ENCODE measurements around the gene MMP24.

Gene MMP24

GRCh38 chr20:35226126-35226883, at the start of gene MMP24:
Gene MMP24, plus strand, starts transcription at chr20:35226690. Its CDS starts 49 bp downstream, at chr20:35226739.
- H3K27me3 ChIP-seq (ENCODE audit: control insufficient read depth, low read length), result peaks cover 56% of the 10 kb centered on the region
- no peak within 1 kb of the TSS for H3K4me3 ChIP-seq (ENCODE audit: low read length)
- H3K27ac ChIP-seq (ENCODE audit: low read depth, low read length), result no peak within 1 kb of the TSS
- H3K79me2 ChIP-seq (ENCODE audit: control insufficient read depth, low read length), result no peaks in the 10 kb centered on the region
- no peaks in the 10 kb centered on the region for H3K9me3 ChIP-seq (ENCODE audit: control insufficient read depth, insufficient read depth, low read length)
- TF ChIP-seq, protein P1, sequence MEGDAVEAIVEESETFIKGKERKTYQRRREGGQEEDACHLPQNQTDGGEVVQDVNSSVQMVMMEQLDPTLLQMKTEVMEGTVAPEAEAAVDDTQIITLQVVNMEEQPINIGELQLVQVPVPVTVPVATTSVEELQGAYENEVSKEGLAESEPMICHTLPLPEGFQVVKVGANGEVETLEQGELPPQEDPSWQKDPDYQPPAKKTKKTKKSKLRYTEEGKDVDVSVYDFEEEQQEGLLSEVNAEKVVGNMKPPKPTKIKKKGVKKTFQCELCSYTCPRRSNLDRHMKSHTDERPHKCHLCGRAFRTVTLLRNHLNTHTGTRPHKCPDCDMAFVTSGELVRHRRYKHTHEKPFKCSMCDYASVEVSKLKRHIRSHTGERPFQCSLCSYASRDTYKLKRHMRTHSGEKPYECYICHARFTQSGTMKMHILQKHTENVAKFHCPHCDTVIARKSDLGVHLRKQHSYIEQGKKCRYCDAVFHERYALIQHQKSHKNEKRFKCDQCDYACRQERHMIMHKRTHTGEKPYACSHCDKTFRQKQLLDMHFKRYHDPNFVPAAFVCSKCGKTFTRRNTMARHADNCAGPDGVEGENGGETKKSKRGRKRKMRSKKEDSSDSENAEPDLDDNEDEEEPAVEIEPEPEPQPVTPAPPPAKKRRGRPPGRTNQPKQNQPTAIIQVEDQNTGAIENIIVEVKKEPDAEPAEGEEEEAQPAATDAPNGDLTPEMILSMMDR (IDR thresholded peaks at IDR 0.05; ENCODE audit: low read depth, low read length, poor library complexity, severe bottlenecking), result no peak
- no peak for TF ChIP-seq EZH2phosphoT487 (IDR thresholded peaks at IDR 0.05; ENCODE audit: borderline replicate concordance, low read length)
- no peaks in the 10 kb centered on the region for H3K4me1 ChIP-seq (ENCODE audit: control insufficient read depth, low read length)
- no peaks in the 10 kb centered on the region for H3F3A ChIP-seq (ENCODE audit: control insufficient read depth, insufficient read depth)
- H3K36me3 ChIP-seq (ENCODE audit: control insufficient read depth, low read length), result no peaks in the 10 kb centered on the region
- no peaks in the 10 kb centered on the region for H4K20me1 ChIP-seq (ENCODE audit: control insufficient read depth, insufficient read depth, low read depth, low read length)
- H3K4me2 ChIP-seq (ENCODE audit: low read length), result no peak within 1 kb of the TSS
- no peaks in the 10 kb centered on the region for H3K9me2 ChIP-seq (replicated peaks; ENCODE audit: control insufficient read depth, low read length)

DNA sequence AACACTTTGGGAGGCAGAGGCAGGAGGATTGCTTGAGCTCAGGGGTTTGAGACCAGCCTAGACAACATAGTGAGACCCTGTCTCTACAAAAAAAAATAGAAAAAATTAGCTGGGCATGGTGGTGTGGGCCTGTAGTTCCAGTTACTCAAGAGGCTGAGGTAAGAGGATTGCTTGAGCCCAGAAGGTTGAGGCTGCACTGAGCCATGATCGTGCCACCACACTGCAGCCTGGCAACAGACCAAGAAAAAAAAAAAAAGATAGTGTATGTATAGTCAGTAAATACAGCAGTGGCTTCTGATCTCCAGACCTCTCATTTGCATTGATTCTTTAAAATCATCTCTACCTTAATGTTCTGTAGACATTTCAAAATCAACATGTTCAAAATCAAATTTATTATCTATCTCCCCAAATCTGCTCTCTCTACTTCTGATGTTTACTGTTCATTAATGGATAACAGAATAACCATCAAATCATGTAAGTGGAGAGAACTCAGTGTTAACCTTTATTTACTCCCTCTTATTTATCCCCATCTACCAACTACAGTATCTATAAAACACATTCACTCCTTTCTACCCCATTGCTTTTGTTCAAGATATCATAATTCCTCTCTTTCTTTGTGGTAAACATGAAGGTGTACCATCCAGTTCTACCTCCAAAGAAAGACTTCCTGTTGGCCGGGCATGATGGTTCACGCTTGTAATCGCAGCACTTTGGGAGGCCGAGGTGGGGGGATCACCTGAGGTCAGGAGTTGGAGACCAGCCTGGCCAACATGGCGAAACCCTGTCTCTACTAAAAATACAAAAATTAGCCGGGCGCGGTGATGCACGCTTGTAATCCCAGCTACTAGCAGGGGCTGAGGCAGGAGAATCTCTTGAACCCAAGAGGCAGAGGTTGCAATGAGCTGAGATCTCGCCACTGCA, 46.9 kb upstream of the MMP24 start:
- Histone ChIP-seq H3K36me3 (ENCODE audit: control insufficient read depth, low read length) (no peaks in the 10 kb centered on the region), H3K27ac (ENCODE audit: low read depth, low read length) (no peak overlapping the region)

GRCh38 chr20:35180266-35180665, 46.2 kb upstream of the MMP24 start:
- H4K20me1 ChIP-seq (ENCODE audit: control insufficient read depth, insufficient read depth, low read depth, low read length), result no peaks in the 10 kb centered on the region

More for the DNA sequence above, 46.9 kb upstream of the MMP24 start:
- TF ChIP-seq, protein P1 (IDR thresholded peaks at IDR 0.05; ENCODE audit: low read depth, low read length, poor library complexity, severe bottlenecking), result no peak
- TF ChIP-seq EZH2phosphoT487 (IDR thresholded peaks at IDR 0.05; ENCODE audit: borderline replicate concordance, low read length), result no peak
- H4K20me1 ChIP-seq (ENCODE audit: control insufficient read depth, insufficient read depth, low read depth, low read length), result no peaks in the 10 kb centered on the region
- no peaks in the 10 kb centered on the region for H3K9me3 ChIP-seq (ENCODE audit: control insufficient read depth, insufficient read depth, low read length)
- no peaks in the 10 kb centered on the region for H3F3A ChIP-seq (ENCODE audit: control insufficient read depth, insufficient read depth)
- H3K79me2 ChIP-seq (ENCODE audit: control insufficient read depth, low read length), result no peaks in the 10 kb centered on the region
- no peaks in the 10 kb centered on the region for H3K9me2 ChIP-seq (replicated peaks; ENCODE audit: control insufficient read depth, low read length)
- H3K4me1 ChIP-seq (ENCODE audit: control insufficient read depth, low read length), result no peaks in the 10 kb centered on the region
- no peak overlapping the region for H3K4me3 ChIP-seq (ENCODE audit: low read length)
- H3K27me3 ChIP-seq (ENCODE audit: control insufficient read depth, low read length), result peaks cover 4% of the 10 kb centered on the region; the same call in 1 of the 2 replicates
- H3K4me2 ChIP-seq (ENCODE audit: low read length), result no peak overlapping the region

More at GRCh38 chr20:35180266-35180665, 46.2 kb upstream of the MMP24 start:
- Histone ChIP-seq H3K9me2 (replicated peaks; ENCODE audit: control insufficient read depth, low read length) (no peaks in the 10 kb centered on the region), H3K4me3 (ENCODE audit: low read length) (no peak overlapping the region), H3K4me1 (ENCODE audit: control insufficient read depth, low read length) (no peaks in the 10 kb centered on the region), H3K36me3 (ENCODE audit: control insufficient read depth, low read length) (no peaks in the 10 kb centered on the region), H3K27me3 (ENCODE audit: control insufficient read depth, low read length) (peaks cover 4% of the 10 kb centered on the region; the same call in 1 of the 2 replicates), H3F3A (ENCODE audit: control insufficient read depth, insufficient read depth) (no peaks in the 10 kb centered on the region), H3K79me2 (ENCODE audit: control insufficient read depth, low read length) (no peaks in the 10 kb centered on the region), H3K27ac (ENCODE audit: low read depth, low read length) (no peak overlapping the region), H3K4me2 (ENCODE audit: low read length) (no peak overlapping the region), H3K9me3 (ENCODE audit: control insufficient read depth, insufficient read depth, low read length) (no peaks in the 10 kb centered on the region)
- TF ChIP-seq, protein P1 (IDR thresholded peaks at IDR 0.05; ENCODE audit: low read depth, low read length, poor library complexity, severe bottlenecking), result no peak
- TF ChIP-seq EZH2phosphoT487 (IDR thresholded peaks at IDR 0.05; ENCODE audit: borderline replicate concordance, low read length), result no peak

All from DOHH2 (cell line).